ENCODE measurements around the gene BRD1.

DNA sequence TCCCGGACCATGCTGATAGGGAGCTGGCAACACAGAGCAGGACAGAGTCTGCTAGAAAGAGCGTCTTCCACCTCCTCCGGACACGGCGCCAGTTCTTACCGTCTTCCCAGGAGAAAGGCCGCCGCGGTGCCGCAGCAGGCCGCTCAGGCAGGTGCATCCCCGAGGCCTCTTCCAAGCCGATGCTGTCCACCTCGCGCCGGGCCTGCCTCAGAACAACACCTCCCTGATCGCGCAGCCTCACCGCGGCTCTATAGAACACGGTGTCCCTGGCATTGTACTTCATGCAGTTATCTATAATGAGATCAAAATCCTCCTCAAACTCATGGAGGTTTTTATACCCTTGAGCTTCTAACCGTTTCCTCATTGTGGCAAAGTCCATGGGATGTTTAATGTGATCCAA, 30.0 kb downstream of the BRD1 start:
- TF ChIP-seq EZH2 (IDR thresholded peaks at IDR 0.05; ENCODE audit: borderline replicate concordance, insufficient read depth, low read length, poor library complexity, severe bottlenecking) (no peak), POLR2AphosphoS5 (IDR thresholded peaks at IDR 0.05) (no peak), TAF1 (IDR thresholded peaks at IDR 0.05; ENCODE audit: low read depth) (no peak), MXI1 (conservative IDR thresholded peaks at IDR 0.05; ENCODE audit: poor library complexity, severe bottlenecking) (no peak), EP300 (conservative IDR thresholded peaks at IDR 0.05; ENCODE audit: poor library complexity, severe bottlenecking) (no peak), SMC3 (conservative IDR thresholded peaks at IDR 0.05; ENCODE audit: poor library complexity) (no peak), RAD21 (conservative IDR thresholded peaks at IDR 0.05) (no peak)
- TF ChIP-seq, protein P1, sequence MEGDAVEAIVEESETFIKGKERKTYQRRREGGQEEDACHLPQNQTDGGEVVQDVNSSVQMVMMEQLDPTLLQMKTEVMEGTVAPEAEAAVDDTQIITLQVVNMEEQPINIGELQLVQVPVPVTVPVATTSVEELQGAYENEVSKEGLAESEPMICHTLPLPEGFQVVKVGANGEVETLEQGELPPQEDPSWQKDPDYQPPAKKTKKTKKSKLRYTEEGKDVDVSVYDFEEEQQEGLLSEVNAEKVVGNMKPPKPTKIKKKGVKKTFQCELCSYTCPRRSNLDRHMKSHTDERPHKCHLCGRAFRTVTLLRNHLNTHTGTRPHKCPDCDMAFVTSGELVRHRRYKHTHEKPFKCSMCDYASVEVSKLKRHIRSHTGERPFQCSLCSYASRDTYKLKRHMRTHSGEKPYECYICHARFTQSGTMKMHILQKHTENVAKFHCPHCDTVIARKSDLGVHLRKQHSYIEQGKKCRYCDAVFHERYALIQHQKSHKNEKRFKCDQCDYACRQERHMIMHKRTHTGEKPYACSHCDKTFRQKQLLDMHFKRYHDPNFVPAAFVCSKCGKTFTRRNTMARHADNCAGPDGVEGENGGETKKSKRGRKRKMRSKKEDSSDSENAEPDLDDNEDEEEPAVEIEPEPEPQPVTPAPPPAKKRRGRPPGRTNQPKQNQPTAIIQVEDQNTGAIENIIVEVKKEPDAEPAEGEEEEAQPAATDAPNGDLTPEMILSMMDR (IDR thresholded peaks at IDR 0.05; ENCODE audit: poor library complexity, severe bottlenecking), result no peak
- TF ChIP-seq, protein P2, sequence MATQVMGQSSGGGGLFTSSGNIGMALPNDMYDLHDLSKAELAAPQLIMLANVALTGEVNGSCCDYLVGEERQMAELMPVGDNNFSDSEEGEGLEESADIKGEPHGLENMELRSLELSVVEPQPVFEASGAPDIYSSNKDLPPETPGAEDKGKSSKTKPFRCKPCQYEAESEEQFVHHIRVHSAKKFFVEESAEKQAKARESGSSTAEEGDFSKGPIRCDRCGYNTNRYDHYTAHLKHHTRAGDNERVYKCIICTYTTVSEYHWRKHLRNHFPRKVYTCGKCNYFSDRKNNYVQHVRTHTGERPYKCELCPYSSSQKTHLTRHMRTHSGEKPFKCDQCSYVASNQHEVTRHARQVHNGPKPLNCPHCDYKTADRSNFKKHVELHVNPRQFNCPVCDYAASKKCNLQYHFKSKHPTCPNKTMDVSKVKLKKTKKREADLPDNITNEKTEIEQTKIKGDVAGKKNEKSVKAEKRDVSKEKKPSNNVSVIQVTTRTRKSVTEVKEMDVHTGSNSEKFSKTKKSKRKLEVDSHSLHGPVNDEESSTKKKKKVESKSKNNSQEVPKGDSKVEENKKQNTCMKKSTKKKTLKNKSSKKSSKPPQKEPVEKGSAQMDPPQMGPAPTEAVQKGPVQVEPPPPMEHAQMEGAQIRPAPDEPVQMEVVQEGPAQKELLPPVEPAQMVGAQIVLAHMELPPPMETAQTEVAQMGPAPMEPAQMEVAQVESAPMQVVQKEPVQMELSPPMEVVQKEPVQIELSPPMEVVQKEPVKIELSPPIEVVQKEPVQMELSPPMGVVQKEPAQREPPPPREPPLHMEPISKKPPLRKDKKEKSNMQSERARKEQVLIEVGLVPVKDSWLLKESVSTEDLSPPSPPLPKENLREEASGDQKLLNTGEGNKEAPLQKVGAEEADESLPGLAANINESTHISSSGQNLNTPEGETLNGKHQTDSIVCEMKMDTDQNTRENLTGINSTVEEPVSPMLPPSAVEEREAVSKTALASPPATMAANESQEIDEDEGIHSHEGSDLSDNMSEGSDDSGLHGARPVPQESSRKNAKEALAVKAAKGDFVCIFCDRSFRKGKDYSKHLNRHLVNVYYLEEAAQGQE (IDR thresholded peaks at IDR 0.05; ENCODE audit: borderline replicate concordance), result no peak

Data from neural cell (in vitro differentiated cells).